22Rv1 (cell line): ENCODE measurements around the gene HOATZ.

Experiments used
- CTCF ChIP-seq: fragments of 450-650 bp; IDR thresholded peaks from 2 replicates; pipeline ENCODE4 v1.5.1; 2017; ENCODE audit warnings: mild to moderate bottlenecking
- ZFX ChIP-seq: fragments of 450-650 bp; IDR thresholded peaks from 2 replicates; pipeline ENCODE4 v1.6.1; 2017; ENCODE audit warnings: antibody characterized with exemption, borderline replicate concordance

- TF ChIP-seq CTCF (no peak), ZFX (no peak)
Observed at GRCh38 chr11:111539426-111540113, 25.0 kb downstream of the HOATZ start.
